ENCODE results near the gene S1PR1. TPM values are rescaled to one million over a fixed set of nuclear protein-coding genes. Genes with fewer than 3 reads are reported as not detected.
A peak's percentile ranks its signal among the peaks of the same experiment; 100 is the strongest.

The S1PR1 gene
- polyA plus RNA-seq, 1 donor from 2014 or later = 126 TPM

- H3K27me3 Mint-ChIP-seq = peaks cover 3% of the 10 kb centered on the region
- H3K4me3 Mint-ChIP-seq = no peak overlapping the region
- H3K9me3 Mint-ChIP-seq = no peaks in the 10 kb centered on the region
- peaks cover 20 to 26% (median 25%) of the 10 kb centered on the region in 3 donors for H3K4me1 Mint-ChIP-seq
- H3K27ac Mint-ChIP-seq = peak overlapping the region in 1 of 3 donors; percentile 39
- H3K36me3 Mint-ChIP-seq = peaks cover 2% of the 10 kb centered on the region
Observed at GRCh38 chr1:101290119-101290921, 53.5 kb downstream of the S1PR1 start.

Other genes with a start within 250 kb of the S1PR1 start
- gene DPH5, start 211.2 kb upstream of the S1PR1 start, polyA plus RNA-seq = 30.5 TPM

Data from IgD-negative memory B cell (primary cell).